K562 (cell line): ENCODE results near the gene DUXB. TPM values are rescaled to one million over a fixed set of nuclear protein-coding genes. Genes with fewer than 3 reads are reported as not detected.

Experiments used
- MCM7 ChIP-seq, 2 experiments: fragments of 450-650 bp; IDR thresholded peaks; 2 replicates each; pipeline ENCODE4 v1.6.1; 2016 to 2018
- MYNN ChIP-seq, 2 experiments: sonication (generic); formaldehyde crosslinking in 1 of 2; IDR thresholded peaks; 2 replicates each; pipeline versions ENCODE4 v1.5.0 to v1.6.1; 2016 to 2020; ENCODE audit warnings: antibody characterized with exemption in 1 of 2, missing genetic modification reagents in 1 of 2
- NFIC ChIP-seq: fragments of 450-650 bp; IDR thresholded peaks from 2 replicates; pipeline ENCODE4 v1.6.1; 2017; ENCODE audit warnings: mild to moderate bottlenecking, inconsistent platforms
- NUFIP1 ChIP-seq: fragments of 450-650 bp; IDR thresholded peaks from 2 replicates; pipeline ENCODE4 v1.6.1; 2018; ENCODE audit not compliant: partially characterized antibody
- PHF8 ChIP-seq: fragments of 200-600 bp; sonication (generic); IDR thresholded peaks from 2 replicates; pipeline ENCODE4 v1.6.1; 2012; ENCODE audit warnings: mixed run types, mild to moderate bottlenecking, inconsistent platforms, low read length, moderate library complexity, borderline replicate concordance
- POLR2G ChIP-seq: fragments of 200-400 bp; formaldehyde crosslinking; IDR thresholded peaks from 2 replicates; pipeline ENCODE4 v1.6.1; 2017; ENCODE audit warnings: low read depth, mild to moderate bottlenecking, antibody characterized with exemption, low read length, moderate library complexity
- RBM15 ChIP-seq: fragments of 200-400 bp; formaldehyde crosslinking; IDR thresholded peaks from 2 replicates; pipeline ENCODE4 v1.6.1; 2018; ENCODE audit warnings: mild to moderate bottlenecking, low read length, moderate library complexity; ENCODE audit not compliant: insufficient read depth
- SMARCA4 ChIP-seq: fragments of 450-650 bp; IDR thresholded peaks from 2 replicates; pipeline ENCODE4 v1.6.1; 2016
- TEAD1 ChIP-seq, 2 experiments: fragments of 450-650 bp in 1 of 2; sonication (generic) in 1 of 2; formaldehyde crosslinking; IDR thresholded peaks; 2 replicates each; pipeline versions ENCODE4 v1.4.0 to v1.8.0; 2020 to 2022; ENCODE audit warnings: mild to moderate bottlenecking in 2 of 2, missing genetic modification reagents in 1 of 2
- ZNF699 ChIP-seq: fragments of 250-450 bp; sonication (Bioruptor Pico); IDR thresholded peaks from 2 replicates; pipeline ENCODE4 v1.8.0; 2021; ENCODE audit warnings: mild to moderate bottlenecking, moderate library complexity; ENCODE audit not compliant: insufficient replicate concordance
- ZNF77 ChIP-seq: fragments of 250-450 bp; sonication (Bioruptor Pico); IDR thresholded peaks from 2 replicates; pipeline ENCODE4 v1.5.0; 2020
- polyA plus RNA-seq, 8 experiments: library from polyadenylated mRNA; depleted of rRNA in 4 of 8; stranded (reverse) in 5 of 8; unstranded in 3 of 8; fragments of >200 nt; fragmentation: Nextera tagmentation in 2 of 8; fragmentation: Illumina TruSeq in 1 of 8; extraction: Ambion mirVana in 2 of 8; extraction: Trizol in 1 of 8; gene quantifications; 2 replicates each; pipeline versions ENCODE4 v1.2.1 to v1.2.3, GENCODE V29; 2011 to 2014; ENCODE audit warnings: inconsistent platforms in 1 of 8, missing spikeins in 1 of 8
- total RNA-seq, 7 experiments: library from RNA; depleted of rRNA in 6 of 7; stranded (reverse); fragments of >200 nt in 6 of 7; fragmentation: Illumina TruSeq in 2 of 7; extraction: Trizol in 2 of 7; gene quantifications; 2 replicates each; pipeline versions ENCODE4 v1.2.1 to v1.2.3, GENCODE V29; 2011 to 2021; ENCODE audit warnings: low replicate concordance in 1 of 7
- TF ChIP-seq, protein P1 (sequence below): fragments of 450-650 bp; formaldehyde crosslinking; IDR thresholded peaks from 2 replicates; pipeline ENCODE4 v1.4.0; 2022; ENCODE audit warnings: missing genetic modification characterization
- TF ChIP-seq, protein P2 (sequence below): sonication (generic); formaldehyde crosslinking; IDR thresholded peaks from 2 replicates; pipeline ENCODE4 v1.8.0; 2023; ENCODE audit warnings: mild to moderate bottlenecking, missing genetic modification reagents
- TF ChIP-seq, protein P3 (sequence below): IDR thresholded peaks from 2 replicates; pipeline ENCODE4 v1.6.1; 2014; ENCODE audit warnings: antibody characterized with exemption
- TF ChIP-seq, protein P4 (sequence below): sonication (generic); formaldehyde crosslinking; IDR thresholded peaks from 2 replicates; pipeline ENCODE4 v1.8.1; 2023; ENCODE audit warnings: mild to moderate bottlenecking, missing genetic modification reagents
- TF ChIP-seq, protein P5 (sequence below): fragments of 250-450 bp; sonication (Bioruptor Pico); IDR thresholded peaks from 2 replicates; pipeline ENCODE4 v1.4.0; 2020
- TF ChIP-seq, protein P6 (sequence below): fragments of 450-650 bp; IDR thresholded peaks from 2 replicates; pipeline ENCODE4 v1.7.0; 2016; ENCODE audit warnings: borderline replicate concordance

DUXB gene
- total and polyA plus RNA-seq, 9 of the 15 experiments (the other 6 are each of a cell fraction or from before 2014, with no cell fraction given): not detected

DNA sequence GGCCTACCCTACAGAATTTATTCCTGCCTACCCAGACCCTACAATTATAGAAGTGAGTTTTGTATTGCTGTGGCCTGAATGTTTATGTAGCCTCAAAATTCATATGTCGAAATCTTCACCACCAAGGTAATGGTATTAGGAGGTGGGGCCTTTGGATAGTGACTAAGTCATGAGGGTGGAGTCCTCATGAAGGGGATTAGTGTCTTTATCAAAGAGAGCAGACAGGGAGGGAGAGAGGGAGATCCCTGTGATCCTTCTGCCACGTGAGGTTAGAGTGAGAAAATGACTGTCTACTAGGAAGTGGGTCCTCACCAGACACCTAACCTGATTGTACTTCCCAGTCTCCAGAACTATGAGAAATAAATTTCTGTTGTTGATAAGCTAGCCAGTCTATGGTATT, 981 bp upstream of the DUXB start (continued):
- TF ChIP-seq, protein P1, sequence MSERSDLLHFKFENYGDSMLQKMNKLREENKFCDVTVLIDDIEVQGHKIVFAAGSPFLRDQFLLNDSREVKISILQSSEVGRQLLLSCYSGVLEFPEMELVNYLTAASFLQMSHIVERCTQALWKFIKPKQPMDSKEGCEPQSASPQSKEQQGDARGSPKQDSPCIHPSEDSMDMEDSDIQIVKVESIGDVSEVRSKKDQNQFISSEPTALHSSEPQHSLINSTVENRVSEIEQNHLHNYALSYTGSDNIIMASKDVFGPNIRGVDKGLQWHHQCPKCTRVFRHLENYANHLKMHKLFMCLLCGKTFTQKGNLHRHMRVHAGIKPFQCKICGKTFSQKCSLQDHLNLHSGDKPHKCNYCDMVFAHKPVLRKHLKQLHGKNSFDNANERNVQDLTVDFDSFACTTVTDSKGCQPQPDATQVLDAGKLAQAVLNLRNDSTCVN (CRISPR knock-in tag): no peak
- TF ChIP-seq, protein P2, sequence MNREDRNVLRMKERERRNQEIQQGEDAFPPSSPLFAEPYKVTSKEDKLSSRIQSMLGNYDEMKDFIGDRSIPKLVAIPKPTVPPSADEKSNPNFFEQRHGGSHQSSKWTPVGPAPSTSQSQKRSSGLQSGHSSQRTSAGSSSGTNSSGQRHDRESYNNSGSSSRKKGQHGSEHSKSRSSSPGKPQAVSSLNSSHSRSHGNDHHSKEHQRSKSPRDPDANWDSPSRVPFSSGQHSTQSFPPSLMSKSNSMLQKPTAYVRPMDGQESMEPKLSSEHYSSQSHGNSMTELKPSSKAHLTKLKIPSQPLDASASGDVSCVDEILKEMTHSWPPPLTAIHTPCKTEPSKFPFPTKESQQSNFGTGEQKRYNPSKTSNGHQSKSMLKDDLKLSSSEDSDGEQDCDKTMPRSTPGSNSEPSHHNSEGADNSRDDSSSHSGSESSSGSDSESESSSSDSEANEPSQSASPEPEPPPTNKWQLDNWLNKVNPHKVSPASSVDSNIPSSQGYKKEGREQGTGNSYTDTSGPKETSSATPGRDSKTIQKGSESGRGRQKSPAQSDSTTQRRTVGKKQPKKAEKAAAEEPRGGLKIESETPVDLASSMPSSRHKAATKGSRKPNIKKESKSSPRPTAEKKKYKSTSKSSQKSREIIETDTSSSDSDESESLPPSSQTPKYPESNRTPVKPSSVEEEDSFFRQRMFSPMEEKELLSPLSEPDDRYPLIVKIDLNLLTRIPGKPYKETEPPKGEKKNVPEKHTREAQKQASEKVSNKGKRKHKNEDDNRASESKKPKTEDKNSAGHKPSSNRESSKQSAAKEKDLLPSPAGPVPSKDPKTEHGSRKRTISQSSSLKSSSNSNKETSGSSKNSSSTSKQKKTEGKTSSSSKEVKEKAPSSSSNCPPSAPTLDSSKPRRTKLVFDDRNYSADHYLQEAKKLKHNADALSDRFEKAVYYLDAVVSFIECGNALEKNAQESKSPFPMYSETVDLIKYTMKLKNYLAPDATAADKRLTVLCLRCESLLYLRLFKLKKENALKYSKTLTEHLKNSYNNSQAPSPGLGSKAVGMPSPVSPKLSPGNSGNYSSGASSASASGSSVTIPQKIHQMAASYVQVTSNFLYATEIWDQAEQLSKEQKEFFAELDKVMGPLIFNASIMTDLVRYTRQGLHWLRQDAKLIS (CRISPR knock-in tag): no peak
- TF ChIP-seq ZNF77 (CRISPR knock-in tag) (no peak), NUFIP1 (no peak), POLR2G (no peak), NFIC (0 out of 2 replicates have a peak, but pooled peaks have one; percentile 14), TEAD1 (CRISPR knock-in tag; IDR thresholded peaks at IDR 0.05) (no peak), MYNN (IDR thresholded peaks at IDR 0.05) (no peak), MYNN (CRISPR knock-in tag; IDR thresholded peaks at IDR 0.05) (no peak), ZNF699 (no peak), PHF8 (no peak), SMARCA4 (peak; percentile 83), RBM15 (no peak), MCM7 (IDR thresholded peaks at IDR 0.05) (no peak)
- TF ChIP-seq, protein P3, sequence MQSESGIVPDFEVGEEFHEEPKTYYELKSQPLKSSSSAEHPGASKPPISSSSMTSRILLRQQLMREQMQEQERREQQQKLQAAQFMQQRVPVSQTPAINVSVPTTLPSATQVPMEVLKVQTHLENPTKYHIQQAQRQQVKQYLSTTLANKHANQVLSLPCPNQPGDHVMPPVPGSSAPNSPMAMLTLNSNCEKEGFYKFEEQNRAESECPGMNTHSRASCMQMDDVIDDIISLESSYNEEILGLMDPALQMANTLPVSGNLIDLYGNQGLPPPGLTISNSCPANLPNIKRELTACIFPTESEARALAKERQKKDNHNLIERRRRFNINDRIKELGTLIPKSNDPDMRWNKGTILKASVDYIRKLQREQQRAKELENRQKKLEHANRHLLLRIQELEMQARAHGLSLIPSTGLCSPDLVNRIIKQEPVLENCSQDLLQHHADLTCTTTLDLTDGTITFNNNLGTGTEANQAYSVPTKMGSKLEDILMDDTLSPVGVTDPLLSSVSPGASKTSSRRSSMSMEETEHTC: peak; percentile 44; the same call in 1 of the 2 replicates
- TF ChIP-seq, protein P4, sequence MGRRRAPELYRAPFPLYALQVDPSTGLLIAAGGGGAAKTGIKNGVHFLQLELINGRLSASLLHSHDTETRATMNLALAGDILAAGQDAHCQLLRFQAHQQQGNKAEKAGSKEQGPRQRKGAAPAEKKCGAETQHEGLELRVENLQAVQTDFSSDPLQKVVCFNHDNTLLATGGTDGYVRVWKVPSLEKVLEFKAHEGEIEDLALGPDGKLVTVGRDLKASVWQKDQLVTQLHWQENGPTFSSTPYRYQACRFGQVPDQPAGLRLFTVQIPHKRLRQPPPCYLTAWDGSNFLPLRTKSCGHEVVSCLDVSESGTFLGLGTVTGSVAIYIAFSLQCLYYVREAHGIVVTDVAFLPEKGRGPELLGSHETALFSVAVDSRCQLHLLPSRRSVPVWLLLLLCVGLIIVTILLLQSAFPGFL (CRISPR knock-in tag): no peak
- TF ChIP-seq, protein P5, sequence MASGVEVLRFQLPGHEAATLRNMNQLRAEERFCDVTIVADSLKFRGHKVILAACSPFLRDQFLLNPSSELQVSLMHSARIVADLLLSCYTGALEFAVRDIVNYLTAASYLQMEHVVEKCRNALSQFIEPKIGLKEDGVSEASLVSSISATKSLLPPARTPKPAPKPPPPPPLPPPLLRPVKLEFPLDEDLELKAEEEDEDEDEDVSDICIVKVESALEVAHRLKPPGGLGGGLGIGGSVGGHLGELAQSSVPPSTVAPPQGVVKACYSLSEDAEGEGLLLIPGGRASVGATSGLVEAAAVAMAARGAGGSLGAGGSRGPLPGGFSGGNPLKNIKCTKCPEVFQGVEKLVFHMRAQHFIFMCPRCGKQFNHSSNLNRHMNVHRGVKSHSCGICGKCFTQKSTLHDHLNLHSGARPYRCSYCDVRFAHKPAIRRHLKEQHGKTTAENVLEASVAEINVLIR: no peak
- TF ChIP-seq, protein P6, sequence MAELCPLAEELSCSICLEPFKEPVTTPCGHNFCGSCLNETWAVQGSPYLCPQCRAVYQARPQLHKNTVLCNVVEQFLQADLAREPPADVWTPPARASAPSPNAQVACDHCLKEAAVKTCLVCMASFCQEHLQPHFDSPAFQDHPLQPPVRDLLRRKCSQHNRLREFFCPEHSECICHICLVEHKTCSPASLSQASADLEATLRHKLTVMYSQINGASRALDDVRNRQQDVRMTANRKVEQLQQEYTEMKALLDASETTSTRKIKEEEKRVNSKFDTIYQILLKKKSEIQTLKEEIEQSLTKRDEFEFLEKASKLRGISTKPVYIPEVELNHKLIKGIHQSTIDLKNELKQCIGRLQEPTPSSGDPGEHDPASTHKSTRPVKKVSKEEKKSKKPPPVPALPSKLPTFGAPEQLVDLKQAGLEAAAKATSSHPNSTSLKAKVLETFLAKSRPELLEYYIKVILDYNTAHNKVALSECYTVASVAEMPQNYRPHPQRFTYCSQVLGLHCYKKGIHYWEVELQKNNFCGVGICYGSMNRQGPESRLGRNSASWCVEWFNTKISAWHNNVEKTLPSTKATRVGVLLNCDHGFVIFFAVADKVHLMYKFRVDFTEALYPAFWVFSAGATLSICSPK: no peak
